GM19395 (cell line): ENCODE measurements around the gene GIMAP8.

ENCODE experiments used
- ATAC-seq: cut with Tn5 transposase; IDR thresholded peaks from one replicate; pipeline ENCODE4 v1.9.1; 2021; ENCODE audit warnings: mild to moderate bottlenecking, moderate library complexity; ENCODE audit not compliant: unreplicated experiment

GIMAP8 gene

GRCh38 chr7:150450491-150451001 lies at the start of gene GIMAP8:
GIMAP8 (plus strand) TSS chr7:150450630; CDS start chr7:150466699, 16,069 bp downstream.
- ATAC-seq = peak; percentile 46

- no peak for ATAC-seq
Observed at GRCh38 chr7:150400788-150401423, 49.5 kb upstream of the GIMAP8 start.

GRCh38 chr7:150401424-150401790 lies 49.0 kb upstream of the GIMAP8 start:
- no peak for ATAC-seq

- no peak for ATAC-seq
Observed at GRCh38 chr7:150401861-150402631, 48.4 kb upstream of the GIMAP8 start.

- ATAC-seq = no peak
Observed at GRCh38 chr7:150402671-150403321, 47.6 kb upstream of the GIMAP8 start.

GRCh38 chr7:150403376-150404171 lies 46.9 kb upstream of the GIMAP8 start:
- ATAC-seq = no peak

GRCh38 chr7:150404172-150404804 lies 46.1 kb upstream of the GIMAP8 start:
- ATAC-seq = no peak

GRCh38 chr7:150404805-150405583 lies 45.4 kb upstream of the GIMAP8 start:
- ATAC-seq = peak; percentile 43

GRCh38 chr7:150405584-150406311 lies 44.7 kb upstream of the GIMAP8 start:
- ATAC-seq = no peak

GRCh38 chr7:150406312-150406566 lies 44.2 kb upstream of the GIMAP8 start:
- ATAC-seq = no peak

GRCh38 chr7:150406567-150407421 lies 43.6 kb upstream of the GIMAP8 start:
- ATAC-seq = peak; percentile 60

GRCh38 chr7:150407588-150408392 lies 42.6 kb upstream of the GIMAP8 start:
- no peak for ATAC-seq

GRCh38 chr7:150408393-150409299 lies 41.8 kb upstream of the GIMAP8 start:
- ATAC-seq = no peak

GRCh38 chr7:150409300-150410030 lies 41.0 kb upstream of the GIMAP8 start:
- no peak for ATAC-seq

- no peak for ATAC-seq
Observed at GRCh38 chr7:150410131-150410530, 40.3 kb upstream of the GIMAP8 start.
